GM12878 (cell line): ENCODE data around the gene EDNRA.

Source experiments
- BCL11A ChIP-seq: IDR thresholded peaks from 2 replicates; pipeline ENCODE4 v1.6.1; 2011; ENCODE audit warnings: low read depth, low read length
- POLR2A ChIP-seq: IDR thresholded peaks from 2 replicates; pipeline ENCODE4 v1.6.1; 2011; ENCODE audit warnings: low read depth, mild to moderate bottlenecking, low read length
- RAD21 ChIP-seq: IDR thresholded peaks from 2 replicates; pipeline ENCODE4 v1.6.1; 2011; ENCODE audit warnings: mild to moderate bottlenecking, low read depth, low read length, moderate library complexity; ENCODE audit not compliant: insufficient read depth
- RBBP5 ChIP-seq: fragments of 200-600 bp; sonication (generic); conservative IDR thresholded peaks from 2 replicates; pipeline ENCODE4 v1.6.1; 2016
- TF ChIP-seq, protein P1 (sequence below): fragments of 450-650 bp; formaldehyde crosslinking; IDR thresholded peaks from 2 replicates; pipeline ENCODE4 v1.4.0; 2022; ENCODE audit warnings: mild to moderate bottlenecking, moderate library complexity
- TF ChIP-seq, protein P2 (sequence below), 3 experiments: IDR thresholded peaks in 2 of 3; conservative IDR thresholded peaks in 1 of 3; 2 replicates each; pipeline ENCODE4 v1.5.1; 2011; ENCODE audit warnings: low read depth in 3 of 3, low read length in 3 of 3, mild to moderate bottlenecking in 3 of 3, control low read depth in 2 of 3, moderate library complexity in 2 of 3, inconsistent platforms in 1 of 3, mixed read lengths in 1 of 3; ENCODE audit not compliant: control insufficient read depth in 2 of 3, insufficient read depth in 1 of 3; ENCODE audit errors: extremely low read depth in 1 of 3

DNA sequence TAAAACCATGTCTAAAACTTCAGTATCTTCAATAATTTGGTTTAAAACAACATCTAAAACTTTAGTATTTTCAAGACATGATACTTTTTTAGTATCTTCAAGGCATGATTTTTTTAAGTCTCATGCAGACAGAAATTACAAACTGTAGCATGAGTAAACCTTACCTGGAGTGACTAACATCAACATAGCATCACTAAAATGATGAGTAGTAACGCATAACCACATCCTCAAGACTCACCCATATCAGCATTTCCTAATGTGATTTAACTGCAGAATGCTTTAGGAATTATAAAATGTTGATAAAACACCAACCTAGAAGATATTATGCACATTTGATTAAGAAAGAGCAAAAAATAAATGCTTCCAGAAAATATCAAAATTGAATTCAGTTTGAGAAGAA is 19.7 kb upstream of the EDNRA start:
- TF ChIP-seq POLR2A (no peak), RAD21 (no peak), BCL11A (no peak), RBBP5 (no peak)
- TF ChIP-seq, protein P1, sequence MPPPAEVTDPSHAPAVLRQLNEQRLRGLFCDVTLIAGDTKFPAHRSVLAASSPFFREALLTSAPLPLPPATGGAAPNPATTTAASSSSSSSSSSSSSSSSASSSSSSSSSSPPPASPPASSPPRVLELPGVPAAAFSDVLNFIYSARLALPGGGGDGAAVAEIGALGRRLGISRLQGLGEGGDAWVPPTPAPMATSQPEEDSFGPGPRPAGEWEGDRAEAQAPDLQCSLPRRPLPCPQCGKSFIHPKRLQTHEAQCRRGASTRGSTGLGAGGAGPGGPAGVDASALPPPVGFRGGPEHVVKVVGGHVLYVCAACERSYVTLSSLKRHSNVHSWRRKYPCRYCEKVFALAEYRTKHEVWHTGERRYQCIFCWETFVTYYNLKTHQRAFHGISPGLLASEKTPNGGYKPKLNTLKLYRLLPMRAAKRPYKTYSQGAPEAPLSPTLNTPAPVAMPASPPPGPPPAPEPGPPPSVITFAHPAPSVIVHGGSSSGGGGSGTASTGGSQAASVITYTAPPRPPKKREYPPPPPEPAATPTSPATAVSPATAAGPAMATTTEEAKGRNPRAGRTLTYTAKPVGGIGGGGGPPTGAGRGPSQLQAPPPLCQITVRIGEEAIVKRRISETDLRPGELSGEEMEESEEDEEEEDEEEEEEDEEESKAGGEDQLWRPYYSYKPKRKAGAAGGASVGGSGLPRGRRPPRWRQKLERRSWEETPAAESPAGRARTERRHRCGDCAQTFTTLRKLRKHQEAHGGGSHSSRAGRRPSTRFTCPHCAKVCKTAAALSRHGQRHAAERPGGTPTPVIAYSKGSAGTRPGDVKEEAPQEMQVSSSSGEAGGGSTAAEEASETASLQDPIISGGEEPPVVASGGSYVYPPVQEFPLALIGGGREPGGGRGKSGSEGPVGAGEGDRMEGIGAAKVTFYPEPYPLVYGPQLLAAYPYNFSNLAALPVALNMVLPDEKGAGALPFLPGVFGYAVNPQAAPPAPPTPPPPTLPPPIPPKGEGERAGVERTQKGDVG (CRISPR knock-in tag) = no peak
- TF ChIP-seq, protein P2, sequence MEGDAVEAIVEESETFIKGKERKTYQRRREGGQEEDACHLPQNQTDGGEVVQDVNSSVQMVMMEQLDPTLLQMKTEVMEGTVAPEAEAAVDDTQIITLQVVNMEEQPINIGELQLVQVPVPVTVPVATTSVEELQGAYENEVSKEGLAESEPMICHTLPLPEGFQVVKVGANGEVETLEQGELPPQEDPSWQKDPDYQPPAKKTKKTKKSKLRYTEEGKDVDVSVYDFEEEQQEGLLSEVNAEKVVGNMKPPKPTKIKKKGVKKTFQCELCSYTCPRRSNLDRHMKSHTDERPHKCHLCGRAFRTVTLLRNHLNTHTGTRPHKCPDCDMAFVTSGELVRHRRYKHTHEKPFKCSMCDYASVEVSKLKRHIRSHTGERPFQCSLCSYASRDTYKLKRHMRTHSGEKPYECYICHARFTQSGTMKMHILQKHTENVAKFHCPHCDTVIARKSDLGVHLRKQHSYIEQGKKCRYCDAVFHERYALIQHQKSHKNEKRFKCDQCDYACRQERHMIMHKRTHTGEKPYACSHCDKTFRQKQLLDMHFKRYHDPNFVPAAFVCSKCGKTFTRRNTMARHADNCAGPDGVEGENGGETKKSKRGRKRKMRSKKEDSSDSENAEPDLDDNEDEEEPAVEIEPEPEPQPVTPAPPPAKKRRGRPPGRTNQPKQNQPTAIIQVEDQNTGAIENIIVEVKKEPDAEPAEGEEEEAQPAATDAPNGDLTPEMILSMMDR (IDR thresholded peaks at IDR 0.05 in 2 of 3, conservative IDR thresholded peaks at IDR 0.05 in 1 of 3; ENCODE audit: control insufficient read depth in 2 of 3, extremely low read depth in 1 of 3, insufficient read depth in 1 of 3, low read depth in 3 of 3, low read length in 3 of 3) = no peak
